ENCODE results near the gene COP1. TPM values are rescaled to one million over a fixed set of nuclear protein-coding genes. Genes with fewer than 3 reads are reported as not detected.

The COP1 gene
- total and polyA plus RNA-seq, 2 of the 13 experiments (the other 11 are each of a cell fraction or from before 2014, with no cell fraction given) = 20.5 to 51.3 TPM

DNA sequence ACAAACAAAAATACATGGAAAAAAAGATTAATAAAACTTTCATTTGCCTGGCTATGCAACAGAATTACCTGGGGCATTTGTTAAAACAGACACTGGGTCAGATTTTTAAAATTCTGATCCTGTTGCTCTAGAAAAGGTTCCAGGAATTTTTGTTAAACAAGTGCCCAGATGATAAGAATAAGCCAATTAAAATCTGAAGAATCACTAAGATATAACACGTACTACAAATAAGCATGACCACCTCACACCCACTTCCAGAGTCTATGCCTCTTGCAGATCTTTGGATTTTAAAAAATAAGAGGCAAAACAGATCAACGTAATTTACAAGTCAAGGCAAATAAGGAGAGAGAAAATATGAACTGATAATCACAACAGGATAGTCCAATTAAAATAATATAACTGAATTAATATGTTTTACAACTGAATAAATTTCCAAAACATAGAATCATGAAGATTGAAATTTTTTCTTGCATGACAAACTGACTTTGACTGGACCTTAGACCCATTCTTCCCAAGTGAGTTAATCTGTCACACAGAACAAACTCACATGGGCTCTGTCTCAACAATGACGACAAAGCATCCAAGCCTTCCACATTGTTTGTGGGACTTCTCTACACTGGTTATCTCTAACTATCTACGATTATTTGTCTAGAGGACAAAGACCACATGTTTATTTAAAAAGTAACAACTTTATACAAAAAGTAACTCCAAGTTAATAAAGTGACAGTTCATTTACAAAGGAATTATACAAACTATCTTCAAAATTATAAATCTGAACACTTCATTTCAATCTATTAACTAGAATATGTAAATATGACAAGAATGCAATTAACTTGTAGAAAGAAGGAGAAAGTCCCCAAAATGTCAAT lies 56.9 kb downstream of the COP1 start (continued):
- TF ChIP-seq, protein P1, sequence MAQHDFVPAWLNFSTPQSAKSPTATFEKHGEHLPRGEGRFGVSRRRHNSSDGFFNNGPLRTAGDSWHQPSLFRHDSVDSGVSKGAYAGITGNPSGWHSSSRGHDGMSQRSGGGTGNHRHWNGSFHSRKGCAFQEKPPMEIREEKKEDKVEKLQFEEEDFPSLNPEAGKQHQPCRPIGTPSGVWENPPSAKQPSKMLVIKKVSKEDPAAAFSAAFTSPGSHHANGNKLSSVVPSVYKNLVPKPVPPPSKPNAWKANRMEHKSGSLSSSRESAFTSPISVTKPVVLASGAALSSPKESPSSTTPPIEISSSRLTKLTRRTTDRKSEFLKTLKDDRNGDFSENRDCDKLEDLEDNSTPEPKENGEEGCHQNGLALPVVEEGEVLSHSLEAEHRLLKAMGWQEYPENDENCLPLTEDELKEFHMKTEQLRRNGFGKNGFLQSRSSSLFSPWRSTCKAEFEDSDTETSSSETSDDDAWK (CRISPR knock-in tag; IDR thresholded peaks at IDR 0.05) = no peak
- TF ChIP-seq ZNF761 (CRISPR knock-in tag; conservative IDR thresholded peaks at IDR 0.05) (no peak), ASH2L (IDR thresholded peaks at IDR 0.05; ENCODE audit: insufficient read length, low read depth, low read length) (peak; percentile 92), ZNF367 (CRISPR knock-in tag; IDR thresholded peaks at IDR 0.05; ENCODE audit: borderline replicate concordance) (no peak), SOX13 (IDR thresholded peaks at IDR 0.05) (peak; percentile 97), SOX13 (CRISPR knock-in tag; conservative IDR thresholded peaks at IDR 0.05 in 1 of 2, IDR thresholded peaks at IDR 0.05 in 1 of 2) (peak in 1 of 2 experiments; percentile 100; a peak in 2 of 4 replicates), HNF4G (IDR thresholded peaks at IDR 0.05; ENCODE audit: borderline replicate concordance, low read depth, low read length) (peak; percentile 74; the same call in 1 of the 2 replicates), HNF4G (CRISPR knock-in tag; IDR thresholded peaks at IDR 0.05; ENCODE audit: borderline replicate concordance, low read depth) (no peak), PRPF4 (IDR thresholded peaks at IDR 0.05; ENCODE audit: low read depth, low read length, poor library complexity, severe bottlenecking) (no peak), CCAR2 (optimal IDR thresholded peaks at IDR 0.05; ENCODE audit: low read depth, low read length) (no peak), TBL1XR1 (IDR thresholded peaks at IDR 0.05; ENCODE audit: borderline replicate concordance, low read length, partially characterized antibody) (no peak), MBD4 (IDR thresholded peaks at IDR 0.05; ENCODE audit: borderline replicate concordance, low read length) (no peak), TEAD3 (CRISPR knock-in tag; optimal IDR thresholded peaks at IDR 0.05; ENCODE audit: borderline replicate concordance) (peak; percentile 79), ZFYVE20 (CRISPR knock-in tag; IDR thresholded peaks at IDR 0.05; ENCODE audit: borderline replicate concordance, low read depth) (no peak), ATF1 (CRISPR knock-in tag; IDR thresholded peaks at IDR 0.05) (peak; percentile 67), GATA4 (IDR thresholded peaks at IDR 0.05; ENCODE audit: borderline replicate concordance, low read depth) (peak; percentile 85; the same call in 1 of the 2 replicates), MTF1 (CRISPR knock-in tag; IDR thresholded peaks at IDR 0.05) (no peak), GTF2F1 (IDR thresholded peaks at IDR 0.05; ENCODE audit: low read length) (no peak)
- TF ChIP-seq, protein P2, sequence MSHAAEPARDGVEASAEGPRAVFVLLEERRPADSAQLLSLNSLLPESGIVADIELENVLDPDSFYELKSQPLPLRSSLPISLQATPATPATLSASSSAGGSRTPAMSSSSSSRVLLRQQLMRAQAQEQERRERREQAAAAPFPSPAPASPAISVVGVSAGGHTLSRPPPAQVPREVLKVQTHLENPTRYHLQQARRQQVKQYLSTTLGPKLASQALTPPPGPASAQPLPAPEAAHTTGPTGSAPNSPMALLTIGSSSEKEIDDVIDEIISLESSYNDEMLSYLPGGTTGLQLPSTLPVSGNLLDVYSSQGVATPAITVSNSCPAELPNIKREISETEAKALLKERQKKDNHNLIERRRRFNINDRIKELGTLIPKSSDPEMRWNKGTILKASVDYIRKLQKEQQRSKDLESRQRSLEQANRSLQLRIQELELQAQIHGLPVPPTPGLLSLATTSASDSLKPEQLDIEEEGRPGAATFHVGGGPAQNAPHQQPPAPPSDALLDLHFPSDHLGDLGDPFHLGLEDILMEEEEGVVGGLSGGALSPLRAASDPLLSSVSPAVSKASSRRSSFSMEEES (CRISPR knock-in tag; IDR thresholded peaks at IDR 0.05) = peak; percentile 91
- TF ChIP-seq, protein P3, sequence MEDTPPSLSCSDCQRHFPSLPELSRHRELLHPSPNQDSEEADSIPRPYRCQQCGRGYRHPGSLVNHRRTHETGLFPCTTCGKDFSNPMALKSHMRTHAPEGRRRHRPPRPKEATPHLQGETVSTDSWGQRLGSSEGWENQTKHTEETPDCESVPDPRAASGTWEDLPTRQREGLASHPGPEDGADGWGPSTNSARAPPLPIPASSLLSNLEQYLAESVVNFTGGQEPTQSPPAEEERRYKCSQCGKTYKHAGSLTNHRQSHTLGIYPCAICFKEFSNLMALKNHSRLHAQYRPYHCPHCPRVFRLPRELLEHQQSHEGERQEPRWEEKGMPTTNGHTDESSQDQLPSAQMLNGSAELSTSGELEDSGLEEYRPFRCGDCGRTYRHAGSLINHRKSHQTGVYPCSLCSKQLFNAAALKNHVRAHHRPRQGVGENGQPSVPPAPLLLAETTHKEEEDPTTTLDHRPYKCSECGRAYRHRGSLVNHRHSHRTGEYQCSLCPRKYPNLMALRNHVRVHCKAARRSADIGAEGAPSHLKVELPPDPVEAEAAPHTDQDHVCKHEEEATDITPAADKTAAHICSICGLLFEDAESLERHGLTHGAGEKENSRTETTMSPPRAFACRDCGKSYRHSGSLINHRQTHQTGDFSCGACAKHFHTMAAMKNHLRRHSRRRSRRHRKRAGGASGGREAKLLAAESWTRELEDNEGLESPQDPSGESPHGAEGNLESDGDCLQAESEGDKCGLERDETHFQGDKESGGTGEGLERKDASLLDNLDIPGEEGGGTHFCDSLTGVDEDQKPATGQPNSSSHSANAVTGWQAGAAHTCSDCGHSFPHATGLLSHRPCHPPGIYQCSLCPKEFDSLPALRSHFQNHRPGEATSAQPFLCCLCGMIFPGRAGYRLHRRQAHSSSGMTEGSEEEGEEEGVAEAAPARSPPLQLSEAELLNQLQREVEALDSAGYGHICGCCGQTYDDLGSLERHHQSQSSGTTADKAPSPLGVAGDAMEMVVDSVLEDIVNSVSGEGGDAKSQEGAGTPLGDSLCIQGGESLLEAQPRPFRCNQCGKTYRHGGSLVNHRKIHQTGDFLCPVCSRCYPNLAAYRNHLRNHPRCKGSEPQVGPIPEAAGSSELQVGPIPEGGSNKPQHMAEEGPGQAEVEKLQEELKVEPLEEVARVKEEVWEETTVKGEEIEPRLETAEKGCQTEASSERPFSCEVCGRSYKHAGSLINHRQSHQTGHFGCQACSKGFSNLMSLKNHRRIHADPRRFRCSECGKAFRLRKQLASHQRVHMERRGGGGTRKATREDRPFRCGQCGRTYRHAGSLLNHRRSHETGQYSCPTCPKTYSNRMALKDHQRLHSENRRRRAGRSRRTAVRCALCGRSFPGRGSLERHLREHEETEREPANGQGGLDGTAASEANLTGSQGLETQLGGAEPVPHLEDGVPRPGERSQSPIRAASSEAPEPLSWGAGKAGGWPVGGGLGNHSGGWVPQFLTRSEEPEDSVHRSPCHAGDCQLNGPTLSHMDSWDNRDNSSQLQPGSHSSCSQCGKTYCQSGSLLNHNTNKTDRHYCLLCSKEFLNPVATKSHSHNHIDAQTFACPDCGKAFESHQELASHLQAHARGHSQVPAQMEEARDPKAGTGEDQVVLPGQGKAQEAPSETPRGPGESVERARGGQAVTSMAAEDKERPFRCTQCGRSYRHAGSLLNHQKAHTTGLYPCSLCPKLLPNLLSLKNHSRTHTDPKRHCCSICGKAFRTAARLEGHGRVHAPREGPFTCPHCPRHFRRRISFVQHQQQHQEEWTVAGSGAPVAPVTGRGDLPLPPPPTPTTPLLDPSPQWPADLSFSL (CRISPR knock-in tag; IDR thresholded peaks at IDR 0.05) = no peak

All from HepG2 (cell line).